ENCODE measurements around the gene SHISA2.

Gene SHISA2

GRCh38 chr13:26046639-26047038 is 5.2 kb downstream of the SHISA2 start:
- Histone ChIP-seq H3K4me3 (ENCODE audit: low read length) (no peak overlapping the region), H3K36me3 (ENCODE audit: control insufficient read depth, insufficient read depth, low read length) (no peaks in the 10 kb centered on the region), H3K9me3 (ENCODE audit: control insufficient read depth, low read length) (no peaks in the 10 kb centered on the region), H3K4me1 (ENCODE audit: control insufficient read depth, insufficient read depth, low read length) (peaks cover 19% of the 10 kb centered on the region), H3K27me3 (ENCODE audit: control insufficient read depth, insufficient read depth, low read length) (peaks cover 33% of the 10 kb centered on the region), H3K9ac (ENCODE audit: low read length) (no peak overlapping the region)

- no peak overlapping the region for H3K9ac ChIP-seq (ENCODE audit: low read length)
- no peak overlapping the region for H3K4me3 ChIP-seq (ENCODE audit: low read length)
- H3K27me3 ChIP-seq (ENCODE audit: control insufficient read depth, insufficient read depth, low read length): peaks cover 19% of the 10 kb centered on the region
- no peaks in the 10 kb centered on the region for H3K36me3 ChIP-seq (ENCODE audit: control insufficient read depth, insufficient read depth, low read length)
- no peaks in the 10 kb centered on the region for H3K9me3 ChIP-seq (ENCODE audit: control insufficient read depth, low read length)
- peaks cover 9% of the 10 kb centered on the region for H3K4me1 ChIP-seq (ENCODE audit: control insufficient read depth, insufficient read depth, low read length)
These were observed 6.7 kb downstream of the SHISA2 start for GRCh38 chr13:26045142-26045541.

GRCh38 chr13:26042785-26043184 is 9.0 kb downstream of the SHISA2 start:
- no peaks in the 10 kb centered on the region for H3K4me1 ChIP-seq (ENCODE audit: control insufficient read depth, insufficient read depth, low read length)
- H3K27me3 ChIP-seq (ENCODE audit: control insufficient read depth, insufficient read depth, low read length): no peaks in the 10 kb centered on the region
- H3K9ac ChIP-seq (ENCODE audit: low read length): no peak overlapping the region
- H3K4me3 ChIP-seq (ENCODE audit: low read length): no peak overlapping the region
- no peaks in the 10 kb centered on the region for H3K9me3 ChIP-seq (ENCODE audit: control insufficient read depth, low read length)
- H3K36me3 ChIP-seq (ENCODE audit: control insufficient read depth, insufficient read depth, low read length): no peaks in the 10 kb centered on the region

GRCh38 chr13:26041444-26041843 is 10.4 kb downstream of the SHISA2 start:
- no peak overlapping the region for H3K9ac ChIP-seq (ENCODE audit: low read length)
- no peak overlapping the region for H3K4me3 ChIP-seq (ENCODE audit: low read length)
- H3K9me3 ChIP-seq (ENCODE audit: control insufficient read depth, low read length): no peaks in the 10 kb centered on the region
- H3K4me1 ChIP-seq (ENCODE audit: control insufficient read depth, insufficient read depth, low read length): no peaks in the 10 kb centered on the region
- H3K27me3 ChIP-seq (ENCODE audit: control insufficient read depth, insufficient read depth, low read length): no peaks in the 10 kb centered on the region
- no peaks in the 10 kb centered on the region for H3K36me3 ChIP-seq (ENCODE audit: control insufficient read depth, insufficient read depth, low read length)

- no peaks in the 10 kb centered on the region for H3K36me3 ChIP-seq (ENCODE audit: control insufficient read depth, insufficient read depth, low read length)
- no peaks in the 10 kb centered on the region for H3K4me1 ChIP-seq (ENCODE audit: control insufficient read depth, insufficient read depth, low read length)
- no peaks in the 10 kb centered on the region for H3K9me3 ChIP-seq (ENCODE audit: control insufficient read depth, low read length)
- no peaks in the 10 kb centered on the region for H3K27me3 ChIP-seq (ENCODE audit: control insufficient read depth, insufficient read depth, low read length)
- no peak overlapping the region for H3K9ac ChIP-seq (ENCODE audit: low read length)
- H3K4me3 ChIP-seq (ENCODE audit: low read length): no peak overlapping the region
These were observed 12.8 kb downstream of the SHISA2 start for GRCh38 chr13:26038931-26039475.

GRCh38 chr13:26037302-26037701 is 14.5 kb downstream of the SHISA2 start:
- Histone ChIP-seq H3K36me3 (ENCODE audit: control insufficient read depth, insufficient read depth, low read length) (no peaks in the 10 kb centered on the region), H3K27me3 (ENCODE audit: control insufficient read depth, insufficient read depth, low read length) (no peaks in the 10 kb centered on the region), H3K4me3 (ENCODE audit: low read length) (no peak overlapping the region), H3K4me1 (ENCODE audit: control insufficient read depth, insufficient read depth, low read length) (no peaks in the 10 kb centered on the region), H3K9ac (ENCODE audit: low read length) (no peak overlapping the region), H3K9me3 (ENCODE audit: control insufficient read depth, low read length) (no peaks in the 10 kb centered on the region)

- H3K4me1 ChIP-seq (ENCODE audit: control insufficient read depth, insufficient read depth, low read length): no peaks in the 10 kb centered on the region
- H3K36me3 ChIP-seq (ENCODE audit: control insufficient read depth, insufficient read depth, low read length): no peaks in the 10 kb centered on the region
- no peak overlapping the region for H3K4me3 ChIP-seq (ENCODE audit: low read length)
- no peak overlapping the region for H3K9ac ChIP-seq (ENCODE audit: low read length)
- H3K27me3 ChIP-seq (ENCODE audit: control insufficient read depth, insufficient read depth, low read length): no peaks in the 10 kb centered on the region
- no peaks in the 10 kb centered on the region for H3K9me3 ChIP-seq (ENCODE audit: control insufficient read depth, low read length)
These were observed 15.4 kb downstream of the SHISA2 start for GRCh38 chr13:26036383-26036782.

GRCh38 chr13:26034018-26034417 is 17.8 kb downstream of the SHISA2 start:
- no peak overlapping the region for H3K9ac ChIP-seq (ENCODE audit: low read length)
- H3K4me1 ChIP-seq (ENCODE audit: control insufficient read depth, insufficient read depth, low read length): no peaks in the 10 kb centered on the region
- no peaks in the 10 kb centered on the region for H3K27me3 ChIP-seq (ENCODE audit: control insufficient read depth, insufficient read depth, low read length)
- H3K4me3 ChIP-seq (ENCODE audit: low read length): no peak overlapping the region
- no peaks in the 10 kb centered on the region for H3K36me3 ChIP-seq (ENCODE audit: control insufficient read depth, insufficient read depth, low read length)
- no peaks in the 10 kb centered on the region for H3K9me3 ChIP-seq (ENCODE audit: control insufficient read depth, low read length)

- Histone ChIP-seq H3K9ac (ENCODE audit: low read length) (no peak overlapping the region), H3K9me3 (ENCODE audit: control insufficient read depth, low read length) (no peaks in the 10 kb centered on the region), H3K4me1 (ENCODE audit: control insufficient read depth, insufficient read depth, low read length) (peaks cover 15% of the 10 kb centered on the region), H3K4me3 (ENCODE audit: low read length) (no peak overlapping the region), H3K27me3 (ENCODE audit: control insufficient read depth, insufficient read depth, low read length) (no peaks in the 10 kb centered on the region), H3K36me3 (ENCODE audit: control insufficient read depth, insufficient read depth, low read length) (no peaks in the 10 kb centered on the region)
These were observed 21.5 kb downstream of the SHISA2 start for GRCh38 chr13:26030331-26030730.

GRCh38 chr13:26029581-26030136 is 22.2 kb downstream of the SHISA2 start:
- Histone ChIP-seq H3K27me3 (ENCODE audit: control insufficient read depth, insufficient read depth, low read length) (no peaks in the 10 kb centered on the region), H3K9ac (ENCODE audit: low read length) (no peak overlapping the region), H3K9me3 (ENCODE audit: control insufficient read depth, low read length) (no peaks in the 10 kb centered on the region), H3K4me3 (ENCODE audit: low read length) (no peak overlapping the region), H3K4me1 (ENCODE audit: control insufficient read depth, insufficient read depth, low read length) (peaks cover 18% of the 10 kb centered on the region), H3K36me3 (ENCODE audit: control insufficient read depth, insufficient read depth, low read length) (no peaks in the 10 kb centered on the region)

- H3K36me3 ChIP-seq (ENCODE audit: control insufficient read depth, insufficient read depth, low read length): no peaks in the 10 kb centered on the region
- H3K27me3 ChIP-seq (ENCODE audit: control insufficient read depth, insufficient read depth, low read length): no peaks in the 10 kb centered on the region
- no peaks in the 10 kb centered on the region for H3K9me3 ChIP-seq (ENCODE audit: control insufficient read depth, low read length)
- H3K4me1 ChIP-seq (ENCODE audit: control insufficient read depth, insufficient read depth, low read length): peaks cover 52% of the 10 kb centered on the region
- no peak overlapping the region for H3K9ac ChIP-seq (ENCODE audit: low read length)
- no peak overlapping the region for H3K4me3 ChIP-seq (ENCODE audit: low read length)
These were observed 25.6 kb downstream of the SHISA2 start for GRCh38 chr13:26026211-26026610.

- H3K27me3 ChIP-seq (ENCODE audit: control insufficient read depth, insufficient read depth, low read length): no peaks in the 10 kb centered on the region
- no peak overlapping the region for H3K9ac ChIP-seq (ENCODE audit: low read length)
- H3K36me3 ChIP-seq (ENCODE audit: control insufficient read depth, insufficient read depth, low read length): no peaks in the 10 kb centered on the region
- peaks cover 55% of the 10 kb centered on the region for H3K4me1 ChIP-seq (ENCODE audit: control insufficient read depth, insufficient read depth, low read length)
- H3K4me3 ChIP-seq (ENCODE audit: low read length): no peak overlapping the region
- no peaks in the 10 kb centered on the region for H3K9me3 ChIP-seq (ENCODE audit: control insufficient read depth, low read length)
These were observed 26.0 kb downstream of the SHISA2 start for GRCh38 chr13:26025771-26026170.

GRCh38 chr13:26025196-26025595 is 26.6 kb downstream of the SHISA2 start:
- H3K9ac ChIP-seq (ENCODE audit: low read length): no peak overlapping the region
- peaks cover 61% of the 10 kb centered on the region for H3K4me1 ChIP-seq (ENCODE audit: control insufficient read depth, insufficient read depth, low read length)
- no peaks in the 10 kb centered on the region for H3K9me3 ChIP-seq (ENCODE audit: control insufficient read depth, low read length)
- H3K4me3 ChIP-seq (ENCODE audit: low read length): no peak overlapping the region
- no peaks in the 10 kb centered on the region for H3K36me3 ChIP-seq (ENCODE audit: control insufficient read depth, insufficient read depth, low read length)
- H3K27me3 ChIP-seq (ENCODE audit: control insufficient read depth, insufficient read depth, low read length): no peaks in the 10 kb centered on the region

Measured in mucosa of stomach (tissue), 1 donor.